SK-N-SH (cell line): Measurements from ENCODE around the gene GOLGA8H.
"Not testable (repeated sequence)": the region's sequence is repeated elsewhere in the genome, so short reads cannot be mapped to it uniquely, and the experiment has no call there.

Source experiments
- ELF1 ChIP-seq: IDR thresholded peaks from 2 replicates; pipeline ENCODE4 v1.4.0; 2012
- EP300 ChIP-seq, 2 experiments: IDR thresholded peaks; 2 replicates each; pipeline versions ENCODE4 v1.4.0 to v1.6.1; 2012; ENCODE audit warnings: borderline replicate concordance in 1 of 2, low read depth in 1 of 2, low read length in 1 of 2
- JUND ChIP-seq: IDR thresholded peaks from 2 replicates; pipeline ENCODE4 v1.4.0; 2012
- MXI1 ChIP-seq: IDR thresholded peaks from 2 replicates; pipeline ENCODE4 v1.6.1; 2012; ENCODE audit warnings: mild to moderate bottlenecking, low read depth, low read length, improper control_type of control experiment
- SIN3A ChIP-seq: IDR thresholded peaks from 2 replicates; pipeline ENCODE4 v1.6.1; 2012; ENCODE audit warnings: low read depth, mild to moderate bottlenecking, low read length, moderate library complexity, borderline replicate concordance
- TF ChIP-seq, protein P1 (sequence below): fragments of 200-600 bp; sonication (generic); IDR thresholded peaks from 2 replicates; pipeline ENCODE4 v1.6.1; 2017; ENCODE audit warnings: antibody characterized with exemption, mild to moderate bottlenecking, moderate library complexity
- TF ChIP-seq, protein P2 (sequence below): fragments of 150-350 bp; IDR thresholded peaks from 2 replicates; pipeline ENCODE4 v1.6.1; 2016; ENCODE audit warnings: mild to moderate bottlenecking, low read depth, low read length
- TF ChIP-seq, protein P3 (sequence below): fragments of 150-350 bp; IDR thresholded peaks from 2 replicates; pipeline ENCODE4 v1.6.1; 2017; ENCODE audit warnings: antibody characterized with exemption, low read length, low read depth, borderline replicate concordance

DNA sequence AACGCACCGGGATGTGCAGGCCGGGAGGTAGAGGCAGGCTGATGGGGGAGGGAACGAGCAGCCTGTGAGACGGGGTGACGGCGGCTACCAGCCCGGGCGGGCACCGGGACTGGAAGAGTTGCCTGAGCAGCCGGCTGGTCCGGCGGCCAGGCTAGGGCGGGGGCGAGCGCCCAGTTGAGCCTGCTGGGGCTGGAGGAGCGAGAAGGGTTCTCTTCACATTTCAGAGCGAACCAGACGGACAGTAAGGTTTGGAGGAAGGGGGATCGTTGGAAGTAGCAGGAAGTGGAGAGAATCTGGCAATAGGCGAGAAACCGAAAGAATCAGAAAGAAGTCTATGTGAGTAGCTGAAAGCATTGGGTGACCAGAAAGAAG lies 22.4 kb downstream of the GOLGA8H start:
- TF ChIP-seq, protein P1, sequence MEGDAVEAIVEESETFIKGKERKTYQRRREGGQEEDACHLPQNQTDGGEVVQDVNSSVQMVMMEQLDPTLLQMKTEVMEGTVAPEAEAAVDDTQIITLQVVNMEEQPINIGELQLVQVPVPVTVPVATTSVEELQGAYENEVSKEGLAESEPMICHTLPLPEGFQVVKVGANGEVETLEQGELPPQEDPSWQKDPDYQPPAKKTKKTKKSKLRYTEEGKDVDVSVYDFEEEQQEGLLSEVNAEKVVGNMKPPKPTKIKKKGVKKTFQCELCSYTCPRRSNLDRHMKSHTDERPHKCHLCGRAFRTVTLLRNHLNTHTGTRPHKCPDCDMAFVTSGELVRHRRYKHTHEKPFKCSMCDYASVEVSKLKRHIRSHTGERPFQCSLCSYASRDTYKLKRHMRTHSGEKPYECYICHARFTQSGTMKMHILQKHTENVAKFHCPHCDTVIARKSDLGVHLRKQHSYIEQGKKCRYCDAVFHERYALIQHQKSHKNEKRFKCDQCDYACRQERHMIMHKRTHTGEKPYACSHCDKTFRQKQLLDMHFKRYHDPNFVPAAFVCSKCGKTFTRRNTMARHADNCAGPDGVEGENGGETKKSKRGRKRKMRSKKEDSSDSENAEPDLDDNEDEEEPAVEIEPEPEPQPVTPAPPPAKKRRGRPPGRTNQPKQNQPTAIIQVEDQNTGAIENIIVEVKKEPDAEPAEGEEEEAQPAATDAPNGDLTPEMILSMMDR: not testable (repeated sequence)
- TF ChIP-seq, protein P2, sequence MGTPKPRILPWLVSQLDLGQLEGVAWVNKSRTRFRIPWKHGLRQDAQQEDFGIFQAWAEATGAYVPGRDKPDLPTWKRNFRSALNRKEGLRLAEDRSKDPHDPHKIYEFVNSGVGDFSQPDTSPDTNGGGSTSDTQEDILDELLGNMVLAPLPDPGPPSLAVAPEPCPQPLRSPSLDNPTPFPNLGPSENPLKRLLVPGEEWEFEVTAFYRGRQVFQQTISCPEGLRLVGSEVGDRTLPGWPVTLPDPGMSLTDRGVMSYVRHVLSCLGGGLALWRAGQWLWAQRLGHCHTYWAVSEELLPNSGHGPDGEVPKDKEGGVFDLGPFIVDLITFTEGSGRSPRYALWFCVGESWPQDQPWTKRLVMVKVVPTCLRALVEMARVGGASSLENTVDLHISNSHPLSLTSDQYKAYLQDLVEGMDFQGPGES: not testable (repeated sequence)
- not testable (repeated sequence) for TF ChIP-seq ELF1; EP300 (IDR thresholded peaks at IDR 0.05; ENCODE audit: borderline replicate concordance in 1 of 2, low read depth in 1 of 2, low read length in 1 of 2); JUND; SIN3A; MXI1
- TF ChIP-seq, protein P3, sequence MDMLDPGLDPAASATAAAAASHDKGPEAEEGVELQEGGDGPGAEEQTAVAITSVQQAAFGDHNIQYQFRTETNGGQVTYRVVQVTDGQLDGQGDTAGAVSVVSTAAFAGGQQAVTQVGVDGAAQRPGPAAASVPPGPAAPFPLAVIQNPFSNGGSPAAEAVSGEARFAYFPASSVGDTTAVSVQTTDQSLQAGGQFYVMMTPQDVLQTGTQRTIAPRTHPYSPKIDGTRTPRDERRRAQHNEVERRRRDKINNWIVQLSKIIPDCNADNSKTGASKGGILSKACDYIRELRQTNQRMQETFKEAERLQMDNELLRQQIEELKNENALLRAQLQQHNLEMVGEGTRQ: not testable (repeated sequence)
